Neural progenitor cell (in vitro differentiated cells): ENCODE results near the gene ST7.

Experiments used
- EZH2phosphoT487 ChIP-seq: fragments of 200-600 bp; sonication (generic); IDR thresholded peaks from 2 replicates; pipeline ENCODE4 v1.6.1; 2017; ENCODE audit warnings: antibody characterized with exemption
- TF ChIP-seq, protein P1 (sequence below): fragments of 200-600 bp; sonication (generic); IDR thresholded peaks from 2 replicates; pipeline ENCODE4 v1.5.1; 2017; ENCODE audit warnings: antibody characterized with exemption, mild to moderate bottlenecking

DNA sequence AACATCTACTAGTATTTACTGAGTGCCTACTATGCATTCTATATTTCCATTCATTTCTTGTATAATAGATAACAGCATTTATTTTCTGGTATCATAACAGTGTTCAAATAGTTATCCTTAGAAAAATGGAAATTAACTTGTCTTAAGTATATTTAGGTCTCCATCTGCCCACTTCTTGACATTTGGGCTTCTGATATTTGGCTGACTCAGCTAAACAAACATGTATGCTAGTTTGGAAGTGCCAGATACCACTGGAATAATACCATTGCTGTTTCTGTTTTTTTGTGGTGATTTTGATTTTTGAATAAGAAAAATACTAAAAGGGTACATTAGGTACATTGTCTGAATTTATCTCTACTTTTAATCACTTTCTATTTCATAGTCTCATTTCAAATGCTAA, 169.2 kb downstream of the ST7 start:
- TF ChIP-seq, protein P1, sequence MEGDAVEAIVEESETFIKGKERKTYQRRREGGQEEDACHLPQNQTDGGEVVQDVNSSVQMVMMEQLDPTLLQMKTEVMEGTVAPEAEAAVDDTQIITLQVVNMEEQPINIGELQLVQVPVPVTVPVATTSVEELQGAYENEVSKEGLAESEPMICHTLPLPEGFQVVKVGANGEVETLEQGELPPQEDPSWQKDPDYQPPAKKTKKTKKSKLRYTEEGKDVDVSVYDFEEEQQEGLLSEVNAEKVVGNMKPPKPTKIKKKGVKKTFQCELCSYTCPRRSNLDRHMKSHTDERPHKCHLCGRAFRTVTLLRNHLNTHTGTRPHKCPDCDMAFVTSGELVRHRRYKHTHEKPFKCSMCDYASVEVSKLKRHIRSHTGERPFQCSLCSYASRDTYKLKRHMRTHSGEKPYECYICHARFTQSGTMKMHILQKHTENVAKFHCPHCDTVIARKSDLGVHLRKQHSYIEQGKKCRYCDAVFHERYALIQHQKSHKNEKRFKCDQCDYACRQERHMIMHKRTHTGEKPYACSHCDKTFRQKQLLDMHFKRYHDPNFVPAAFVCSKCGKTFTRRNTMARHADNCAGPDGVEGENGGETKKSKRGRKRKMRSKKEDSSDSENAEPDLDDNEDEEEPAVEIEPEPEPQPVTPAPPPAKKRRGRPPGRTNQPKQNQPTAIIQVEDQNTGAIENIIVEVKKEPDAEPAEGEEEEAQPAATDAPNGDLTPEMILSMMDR = no peak
- no peak for TF ChIP-seq EZH2phosphoT487
